A549 (cell line): Measurements from ENCODE around the gene SCAF8. TPM values are rescaled to one million over a fixed set of nuclear protein-coding genes. Genes with fewer than 3 reads are reported as not detected.

ENCODE experiments used
- ATAC-seq, 2 experiments: fragments of 200-7000 bp in 1 of 2; fragments of >200 bp in 1 of 2; cut with Nextera tagmentation in 1 of 2; cut with Tn5 transposase in 1 of 2; 3 replicates each; pipeline versions ENCODE4 v1.8.0 to v1.9.1; 2018 to 2020; ENCODE audit warnings: mild to moderate bottlenecking in 1 of 2, moderate library complexity in 1 of 2
- CTCF ChIA-PET: fragments of 300-600 bp; sonication (Branson Sonifier 250); formaldehyde crosslinking; extraction: SDS; loops from one replicate; lab custom pipeline; 2021; ENCODE audit warnings: antibody characterized with exemption, inconsistent platforms; lab: Yijun Ruan, JAX
- POLR2A ChIA-PET: fragments of 350-600 bp; formaldehyde crosslinking; extraction: SDS; loops from one replicate; lab custom pipeline; 2021; ENCODE audit warnings: antibody characterized with exemption, inconsistent platforms; lab: Yijun Ruan, JAX
- DNase-seq, 2 experiments: peaks; one replicate each; pipeline versions ENCODE4 v3.0.0 to v3.0.0-alpha.2; 2011 to 2016; ENCODE audit warnings: low read depth in 1 of 2, low spot score in 1 of 2
- FAIRE-seq: peaks from 2 replicates; lab custom pipeline; 2011; peaks lifted over from hg19 to GRCh38; lab: Jason Lieb, UNC
- H3K27ac ChIP-seq, 2 experiments: fragments of >200 bp; sonication (Bioruptor Twin); formaldehyde crosslinking; 3 replicates each; pipeline ENCODE4 v1.5.1; 2016 to 2017
- H3K4me1 ChIP-seq: fragments of >200 bp; sonication (Bioruptor Twin); formaldehyde crosslinking; 3 replicates; pipeline ENCODE4 v1.6.1; 2016
- H3K4me2 ChIP-seq: fragments of >200 bp; sonication (Bioruptor Twin); formaldehyde crosslinking; 3 replicates; pipeline ENCODE4 v1.6.1; 2016
- H3K4me3 ChIP-seq: fragments of >200 bp; sonication (Bioruptor Twin); formaldehyde crosslinking; 3 replicates; pipeline ENCODE4 v1.5.1; 2016
- H3K9me3 ChIP-seq: fragments of >200 bp; sonication (Bioruptor Twin); formaldehyde crosslinking; 3 replicates; pipeline ENCODE4 v1.6.1; 2016
- ATOH8 ChIP-seq: fragments of 250-450 bp; sonication (Bioruptor Pico); IDR thresholded peaks from 2 replicates; pipeline ENCODE4 v1.5.0; 2020; ENCODE audit warnings: low read depth, mild to moderate bottlenecking, moderate library complexity
- BCL3 ChIP-seq: fragments of >200 bp; sonication (Bioruptor Twin); formaldehyde crosslinking; IDR thresholded peaks from 3 replicates; pipeline ENCODE4 v1.6.1; 2016
- BHLHE40 ChIP-seq: IDR thresholded peaks from 2 replicates; pipeline ENCODE4 v1.6.1; 2012; ENCODE audit warnings: low read depth, low read length, inconsistent platforms
- CBX2 ChIP-seq: fragments of 200-600 bp; sonication (generic); IDR thresholded peaks from 2 replicates; pipeline ENCODE4 v1.6.1; 2016; ENCODE audit warnings: low read depth, mild to moderate bottlenecking, borderline replicate concordance
- CBX8 ChIP-seq: fragments of 200-600 bp; sonication (generic); IDR thresholded peaks from 2 replicates; pipeline ENCODE4 v1.6.1; 2016
- CHD4 ChIP-seq: fragments of 200-600 bp; sonication (generic); IDR thresholded peaks from 2 replicates; pipeline ENCODE4 v1.6.1; 2016; ENCODE audit warnings: antibody characterized with exemption, mild to moderate bottlenecking, borderline replicate concordance
- CTCF ChIP-seq: fragments of >200 bp; sonication (Bioruptor Twin); formaldehyde crosslinking; IDR thresholded peaks from 3 replicates; pipeline ENCODE4 v1.5.1; 2016
- E2F6 ChIP-seq: IDR thresholded peaks from 2 replicates; pipeline ENCODE4 v1.6.1; 2012; ENCODE audit warnings: low read depth, borderline replicate concordance
- EHF ChIP-seq: fragments of 250-450 bp; sonication (Bioruptor Pico); IDR thresholded peaks from 2 replicates; pipeline ENCODE4 v1.5.0; 2020; ENCODE audit warnings: mild to moderate bottlenecking
- EP300 ChIP-seq, 2 experiments: fragments of >200 bp; sonication (Bioruptor Twin); formaldehyde crosslinking; IDR thresholded peaks; 2 replicates in 1 of 2; 3 replicates in 1 of 2; pipeline ENCODE4 v1.6.1; 2016 to 2017
- FOSB ChIP-seq: fragments of 250-450 bp; sonication (Bioruptor Pico); IDR thresholded peaks from 2 replicates; pipeline ENCODE4 v1.5.0; 2020; ENCODE audit warnings: mild to moderate bottlenecking, moderate library complexity
- FOSL2 ChIP-seq, 2 experiments: fragments of 450-650 bp in 1 of 2; fragments of >200 bp in 1 of 2; sonication (Bioruptor Twin) in 1 of 2; formaldehyde crosslinking; IDR thresholded peaks; 2 replicates each; pipeline versions ENCODE4 v1.5.0 to v1.6.1; 2016 to 2020; ENCODE audit warnings: mild to moderate bottlenecking in 1 of 2, moderate library complexity in 1 of 2
- GATA3 ChIP-seq: IDR thresholded peaks from 2 replicates; pipeline ENCODE4 v1.6.1; 2012; ENCODE audit warnings: borderline replicate concordance
- HDAC2 ChIP-seq: fragments of 200-600 bp; sonication (generic); IDR thresholded peaks from 2 replicates; pipeline ENCODE4 v1.6.1; 2016
- HEYL ChIP-seq: fragments of 250-450 bp; sonication (Bioruptor Pico); IDR thresholded peaks from 2 replicates; pipeline ENCODE4 v1.8.0; 2021; ENCODE audit warnings: mild to moderate bottlenecking, moderate library complexity
- HOXB13 ChIP-seq: fragments of 250-450 bp; sonication (Bioruptor Pico); IDR thresholded peaks from 2 replicates; pipeline ENCODE4 v1.5.0; 2020; ENCODE audit warnings: low read depth, mild to moderate bottlenecking, moderate library complexity
- JUNB ChIP-seq: fragments of >200 bp; sonication (Bioruptor Twin); formaldehyde crosslinking; IDR thresholded peaks from 2 replicates; pipeline ENCODE4 v1.6.1; 2016
- KDM1A ChIP-seq: fragments of 200-600 bp; sonication (generic); IDR thresholded peaks from 2 replicates; pipeline ENCODE4 v1.6.1; 2016; ENCODE audit warnings: low read depth, mild to moderate bottlenecking
- MAFK ChIP-seq: fragments of 450-650 bp; IDR thresholded peaks from 2 replicates; pipeline ENCODE4 v1.6.1; 2014; ENCODE audit not compliant: partially characterized antibody
- MAX ChIP-seq: IDR thresholded peaks from 2 replicates; pipeline ENCODE4 v1.6.1; 2012
- NFE2L2 ChIP-seq: fragments of 150-350 bp; conservative IDR thresholded peaks from 2 replicates; pipeline ENCODE4 v1.6.1; 2014; ENCODE audit warnings: low read length
- NR3C1 ChIP-seq: fragments of >200 bp; sonication (Bioruptor Twin); formaldehyde crosslinking; IDR thresholded peaks from 3 replicates; pipeline ENCODE4 v1.6.1; 2017
- PBX3 ChIP-seq: IDR thresholded peaks from 2 replicates; pipeline ENCODE4 v1.6.1; 2012
- PHF8 ChIP-seq: fragments of 200-600 bp; sonication (generic); IDR thresholded peaks from 2 replicates; pipeline ENCODE4 v1.6.1; 2016; ENCODE audit warnings: low read depth, mild to moderate bottlenecking, antibody characterized with exemption, moderate library complexity, borderline replicate concordance
- POLR2AphosphoS2 ChIP-seq: conservative IDR thresholded peaks from 2 replicates; pipeline ENCODE4 v1.6.1; 2012; ENCODE audit warnings: low read length, improper control_type of control experiment, inconsistent platforms
- RFX5 ChIP-seq: fragments of 450-650 bp; IDR thresholded peaks from 2 replicates; pipeline ENCODE4 v1.7.1; 2014; ENCODE audit warnings: antibody characterized with exemption, mild to moderate bottlenecking, moderate library complexity
- RNF2 ChIP-seq: fragments of 200-600 bp; sonication (generic); IDR thresholded peaks from 2 replicates; pipeline ENCODE4 v1.6.1; 2016; ENCODE audit warnings: low read depth, mild to moderate bottlenecking, antibody characterized with exemption, moderate library complexity, borderline replicate concordance
- SMC3 ChIP-seq: fragments of >200 bp; sonication (Bioruptor Twin); formaldehyde crosslinking; IDR thresholded peaks from 3 replicates; pipeline ENCODE4 v1.6.1; 2018; ENCODE audit warnings: inconsistent platforms
- USF2 ChIP-seq: fragments of 450-650 bp; IDR thresholded peaks from 2 replicates; pipeline ENCODE4 v1.6.1; 2014; ENCODE audit warnings: antibody characterized with exemption
- ZC3H11A ChIP-seq: fragments of 450-650 bp; IDR thresholded peaks from 2 replicates; pipeline ENCODE4 v1.6.1; 2014; ENCODE audit warnings: antibody characterized with exemption, mild to moderate bottlenecking
- ZSCAN20 ChIP-seq: fragments of 250-450 bp; sonication (Bioruptor Pico); IDR thresholded peaks from 2 replicates; pipeline ENCODE4 v1.8.0; 2022; ENCODE audit warnings: mild to moderate bottlenecking, moderate library complexity
- WGBS: methylation state at CpG from one replicate; pipeline ENCODE4 v1.1.6; 2017; ENCODE audit errors: missing lambda C conversion rate; 5-methylcytosine and 5-hydroxymethylcytosine counted together
- polyA plus RNA-seq, 4 experiments: library from polyadenylated mRNA; depleted of rRNA in 3 of 4; stranded (reverse); fragments of >200 nt; fragmentation: RNase III in 1 of 4; extraction: RNeasy Plus Mini Kit Qiagen cat#74134 plus additional on column Dnase treatment in 1 of 4; gene quantifications; 2 replicates in 3 of 4; 3 replicates in 1 of 4; pipeline ENCODE4 v1.2.3, GENCODE V29; 2011 to 2017

The SCAF8 gene
- polyA plus RNA-seq, 2 of the 4 experiments (the other 2 are of a cell fraction): 13.4 to 27.3 TPM

- no peak for TF ChIP-seq FOSL2 (IDR thresholded peaks at IDR 0.05)
- TF ChIP-seq FOSL2 (CRISPR knock-in tag; IDR thresholded peaks at IDR 0.05): no peak
- no peak for TF ChIP-seq BHLHE40
- no peak for TF ChIP-seq USF2
- TF ChIP-seq ATOH8: no peak
- TF ChIP-seq JUNB: no peak
- TF ChIP-seq NFE2L2: no peak
These were observed 64.6 kb downstream of the SCAF8 start (continued) for GRCh38 chr6:154797857-154798256.

GRCh38 chr6:154800338-154800737 is 67.1 kb downstream of the SCAF8 start:
- CTCF ChIA-PET: interaction anchor here (1.0 to 1.5 kb wide), 2 partner anchors 21 to 126 kb away, joined by 3 to 4 read pairs; no protein-coding TSS in a partner anchor

GRCh38 chr6:154805288-154805911 is 72.2 kb downstream of the SCAF8 start:
- ChIA-PET POLR2A (interaction anchor here (1.0 kb wide), 1 partner anchor 71 kb away, joined by 3 read pairs; no protein-coding TSS in a partner anchor), CTCF (interaction anchor here (0.8 to 7.3 kb wide), 5 partner anchors 9 to 133 kb away, joined by 3 to 78 read pairs (median 3); no protein-coding TSS in a partner anchor)
- Histone ChIP-seq H3K4me1 (no peaks in the 10 kb centered on the region), H3K4me3 (no peak overlapping the region), H3K9me3 (no peaks in the 10 kb centered on the region), H3K4me2 (no peak overlapping the region), H3K27ac (no peak overlapping the region)
- ATAC-seq (peak in 1 of 2 experiments; percentile 52; a peak in 1 of 6 replicates), DNase-seq (peak; percentile 16 to 52), FAIRE-seq (no peak)
- WGBS: 19% methylated on average over 2 of the region's 2 CpGs
- no peak for TF ChIP-seq CBX8
- no peak for TF ChIP-seq EHF (CRISPR knock-in tag)
- TF ChIP-seq PBX3: no peak
- TF ChIP-seq RFX5: no peak
- TF ChIP-seq HOXB13 (CRISPR knock-in tag): no peak
- TF ChIP-seq RNF2: no peak
- no peak for TF ChIP-seq PHF8
- TF ChIP-seq POLR2AphosphoS2: no peak
- peak; percentile 44; the same call in 2 of the 3 replicates for TF ChIP-seq SMC3
- TF ChIP-seq HEYL (CRISPR knock-in tag): no peak
- no peak for TF ChIP-seq CHD4
- peak; percentile 57 for TF ChIP-seq CTCF
- TF ChIP-seq GATA3: no peak
- no peak for TF ChIP-seq KDM1A
- TF ChIP-seq ZSCAN20 (CRISPR knock-in tag): no peak

More at GRCh38 chr6:154800338-154800737, 67.1 kb downstream of the SCAF8 start:
- Histone ChIP-seq H3K4me1 (no peaks in the 10 kb centered on the region), H3K27ac (no peak overlapping the region), H3K4me2 (no peak overlapping the region), H3K4me3 (no peak overlapping the region), H3K9me3 (no peaks in the 10 kb centered on the region)
- no peak for DNase-seq
- POLR2A ChIA-PET: no interaction called here
- ATAC-seq: no peak
- TF ChIP-seq EP300 (IDR thresholded peaks at IDR 0.05): no peak
- TF ChIP-seq MAX: no peak
- no peak for TF ChIP-seq NR3C1
- TF ChIP-seq E2F6: no peak
- no peak for TF ChIP-seq MAFK
- no peak for TF ChIP-seq HDAC2
- no peak for TF ChIP-seq BCL3
- no peak for TF ChIP-seq ZC3H11A
- no peak for TF ChIP-seq NFE2L2
- TF ChIP-seq KDM1A: no peak
- no peak for TF ChIP-seq CBX2
- no peak for TF ChIP-seq RNF2
- TF ChIP-seq FOSB: no peak
- FAIRE-seq: no peak
